NCI-H2196 (cell line): ENCODE data around the gene ATAD3B.
"Not testable (repeated sequence)": the region's sequence is repeated elsewhere in the genome, so short reads cannot be mapped to it uniquely, and the experiment has no call there.

Experiments used
- DNase-seq: peaks from one replicate; lab custom pipeline; 2025; ENCODE audit not compliant: unreplicated experiment; lab: John Stamatoyannopoulos, UW

Gene ATAD3B

DNA sequence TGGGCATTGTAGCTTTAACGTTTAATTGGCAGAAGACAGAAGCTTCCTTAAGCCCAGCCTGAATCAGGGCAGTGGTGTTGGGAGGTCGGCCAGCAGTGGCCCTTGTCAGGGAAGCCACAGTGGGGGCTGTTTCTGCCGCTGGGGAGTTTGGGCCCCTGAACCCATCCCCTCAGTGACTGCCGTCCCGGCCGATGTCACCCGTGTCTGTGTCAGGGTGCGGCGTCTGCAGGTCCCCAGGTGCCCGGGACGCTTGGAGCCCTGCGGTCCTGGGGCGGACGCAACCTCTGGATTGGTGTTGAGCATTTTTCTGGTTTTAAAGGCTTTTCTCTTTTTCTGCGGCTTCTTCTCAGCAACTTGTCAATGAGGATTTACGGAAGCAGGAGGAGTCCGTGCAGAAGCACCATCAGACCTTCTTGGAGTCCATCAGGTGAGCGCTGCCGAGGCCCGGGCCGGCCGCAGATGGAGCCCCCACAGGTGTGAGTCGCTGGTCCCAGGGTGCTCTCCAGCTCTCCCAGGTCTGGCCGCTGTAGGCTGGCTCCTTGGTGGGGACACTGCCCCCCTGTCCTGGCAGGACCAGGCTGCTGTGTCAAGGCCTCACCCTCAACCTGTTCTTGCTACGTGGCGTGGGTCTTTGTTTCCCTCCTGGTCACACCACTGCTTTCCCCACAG is 19.7 kb upstream of the ATAD3B start:
- DNase-seq, result no peak

DNA sequence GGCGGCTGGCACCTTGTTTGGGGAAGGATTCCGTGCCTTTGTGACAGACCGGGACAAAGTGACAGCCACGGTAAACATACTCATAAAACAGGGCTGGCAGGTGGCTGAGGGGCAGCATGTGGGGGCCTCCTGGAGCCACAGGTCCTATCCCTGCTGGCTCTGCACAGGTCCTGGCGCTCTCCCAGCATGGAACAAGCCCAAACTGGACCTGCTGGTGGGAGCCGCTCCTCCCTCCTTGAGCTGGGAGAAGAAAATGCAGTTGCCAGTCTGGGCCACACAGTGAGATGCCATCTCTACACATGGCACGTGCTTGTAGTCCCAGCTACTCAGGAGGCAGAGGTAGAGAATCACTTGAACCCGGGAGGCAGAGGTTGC is 19.2 kb upstream of the ATAD3B start:
- peak; percentile 15 for DNase-seq

DNA sequence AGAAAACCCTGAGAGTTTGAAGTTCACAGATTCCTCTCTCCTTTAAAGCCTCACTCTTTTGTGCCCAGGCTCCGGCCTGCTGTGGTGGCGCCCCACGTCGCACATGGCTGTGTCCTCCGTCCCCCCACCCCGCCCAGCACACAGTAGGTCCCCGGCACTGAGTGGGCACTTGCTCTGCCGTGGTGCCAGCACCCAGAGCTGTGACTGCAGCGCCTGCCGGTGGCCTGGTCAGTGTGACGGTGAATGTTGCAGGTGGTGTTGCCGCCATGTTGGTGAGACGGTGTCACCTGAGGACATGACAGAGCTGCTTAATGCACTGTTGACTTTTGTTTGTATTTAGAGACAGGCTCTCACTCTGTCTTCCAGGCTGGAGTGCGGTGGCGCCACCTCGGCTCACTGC is 18.7 kb upstream of the ATAD3B start:
- DNase-seq, result no peak

DNA sequence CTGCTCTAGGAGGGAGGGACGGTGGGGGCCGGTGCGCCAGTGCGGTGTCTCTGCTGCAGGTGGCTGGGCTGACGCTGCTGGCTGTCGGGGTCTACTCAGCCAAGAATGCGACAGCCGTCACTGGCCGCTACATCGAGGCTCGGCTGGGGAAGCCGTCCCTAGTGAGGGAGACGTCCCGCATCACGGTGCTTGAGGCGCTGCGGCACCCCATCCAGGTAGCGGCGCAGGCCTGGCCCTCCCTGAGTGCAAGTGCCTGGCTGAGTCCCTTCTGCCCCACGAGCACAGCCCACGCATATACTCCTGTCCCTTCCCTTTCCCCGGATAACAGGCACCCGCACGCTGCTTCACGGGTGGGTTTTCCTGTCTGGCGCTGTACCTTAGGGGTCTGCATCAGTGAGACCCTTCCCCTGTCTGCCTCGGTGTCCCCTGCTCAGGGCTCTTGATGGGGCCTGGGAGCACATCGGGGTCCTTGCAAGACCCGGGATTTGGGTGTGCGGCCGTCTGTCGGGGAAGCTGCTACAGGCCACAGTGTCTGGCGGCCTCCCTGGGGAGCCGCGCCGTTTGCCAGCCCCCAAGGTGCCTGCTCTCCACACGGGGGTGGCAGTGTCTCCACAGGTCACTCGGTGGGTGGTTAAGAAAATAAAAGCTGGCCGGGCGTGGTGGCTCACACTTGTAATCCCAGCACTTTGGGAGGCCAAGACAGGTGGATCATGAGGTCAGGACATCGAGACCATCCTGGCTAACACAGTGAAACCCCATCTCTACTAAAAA is 17.1 kb upstream of the ATAD3B start:
- DNase-seq, result not testable (repeated sequence)

DNA sequence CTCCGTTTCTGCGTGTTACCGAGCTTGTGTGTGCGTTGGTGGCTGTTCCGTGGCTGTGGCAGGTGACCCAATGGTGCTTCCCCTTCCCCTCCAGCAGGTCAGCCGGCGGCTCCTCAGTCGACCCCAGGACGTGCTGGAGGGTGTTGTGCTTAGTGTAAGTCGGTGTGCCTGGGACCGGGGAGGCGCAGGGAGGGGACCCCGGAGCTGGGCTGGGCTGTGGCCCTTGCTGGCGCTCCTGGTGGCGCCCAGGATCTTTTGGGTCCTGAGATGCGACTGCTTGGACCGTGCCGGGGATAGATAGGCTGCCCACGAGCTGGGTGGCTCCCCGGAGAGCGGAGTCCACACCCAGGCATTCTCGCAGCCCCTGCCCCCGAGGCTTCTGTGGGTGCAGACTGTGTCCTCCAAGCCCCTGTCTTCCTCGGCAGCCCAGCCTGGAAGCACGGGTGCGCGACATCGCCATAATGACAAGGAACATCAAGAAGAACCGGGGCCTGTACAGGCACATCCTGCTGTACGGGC is 16.1 kb upstream of the ATAD3B start:
- no peak for DNase-seq

DNA sequence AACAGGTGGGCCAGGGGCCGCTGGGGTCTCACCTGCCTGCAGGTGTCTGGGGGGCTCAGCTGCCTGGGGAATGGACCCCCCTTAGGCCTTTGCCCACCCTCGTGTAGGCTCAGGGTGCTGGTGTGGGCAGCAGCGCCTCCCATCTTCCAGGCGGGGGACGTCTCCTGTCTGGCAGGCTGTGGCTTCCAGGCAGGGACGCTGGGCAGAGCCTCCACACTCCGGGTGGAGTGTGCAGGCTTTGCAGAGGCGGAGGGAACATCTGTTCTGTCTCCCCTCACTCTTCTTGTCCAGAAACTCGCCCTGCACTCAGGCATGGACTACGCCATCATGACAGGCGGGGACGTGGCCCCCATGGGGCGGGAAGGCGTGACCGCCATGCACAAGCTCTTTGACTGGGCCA is 15.6 kb upstream of the ATAD3B start:
- not testable (repeated sequence) for DNase-seq

DNA sequence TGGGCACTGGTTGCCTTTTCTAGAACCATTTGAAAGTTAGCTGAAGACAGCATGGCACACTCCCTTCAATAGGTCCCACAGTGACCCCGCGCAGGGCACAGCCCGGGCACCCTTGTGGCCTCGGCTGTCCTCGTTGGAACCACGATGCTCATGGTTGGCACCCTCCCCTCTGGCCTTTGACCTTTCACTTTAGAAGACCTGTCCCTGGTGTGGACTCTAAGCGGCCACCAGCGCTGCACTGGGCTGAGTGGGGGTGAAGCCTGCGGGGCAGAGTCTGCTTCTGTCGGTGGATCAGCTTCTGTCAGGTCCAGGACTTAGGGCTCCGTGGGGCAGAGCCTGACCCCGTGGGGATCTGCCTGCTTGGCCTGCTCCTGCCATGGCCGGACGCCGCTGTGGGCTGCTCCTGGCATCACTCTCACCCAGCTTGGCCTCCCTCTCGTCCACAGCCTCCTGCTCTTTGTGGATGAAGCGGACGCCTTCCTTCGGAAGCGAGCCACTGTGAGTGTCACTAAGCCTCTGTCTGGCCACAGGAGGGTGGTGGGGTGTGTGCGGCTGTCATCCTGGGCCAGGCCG is 14.8 kb upstream of the ATAD3B start:
- DNase-seq, result not testable (repeated sequence)

DNA sequence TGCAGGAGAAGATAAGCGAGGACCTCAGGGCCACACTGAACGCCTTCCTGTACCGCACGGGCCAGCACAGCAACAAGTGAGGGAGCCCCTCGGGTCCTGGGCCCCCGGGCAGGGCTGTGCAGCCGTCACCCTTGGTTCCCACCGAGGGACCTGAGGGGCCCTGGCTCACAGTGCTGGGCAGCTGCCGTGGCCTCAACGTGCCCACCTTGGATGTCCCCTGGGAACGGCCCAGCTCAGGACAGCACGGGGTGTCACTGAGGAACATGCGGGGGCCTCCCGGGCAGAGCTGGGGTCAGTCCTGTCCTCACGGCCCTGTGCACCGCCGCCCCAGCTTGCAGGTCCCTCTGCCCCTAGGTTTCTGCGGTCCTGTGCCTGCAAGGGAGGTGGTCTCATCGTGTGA is 12.4 kb upstream of the ATAD3B start:
- DNase-seq, result not testable (repeated sequence)

DNA sequence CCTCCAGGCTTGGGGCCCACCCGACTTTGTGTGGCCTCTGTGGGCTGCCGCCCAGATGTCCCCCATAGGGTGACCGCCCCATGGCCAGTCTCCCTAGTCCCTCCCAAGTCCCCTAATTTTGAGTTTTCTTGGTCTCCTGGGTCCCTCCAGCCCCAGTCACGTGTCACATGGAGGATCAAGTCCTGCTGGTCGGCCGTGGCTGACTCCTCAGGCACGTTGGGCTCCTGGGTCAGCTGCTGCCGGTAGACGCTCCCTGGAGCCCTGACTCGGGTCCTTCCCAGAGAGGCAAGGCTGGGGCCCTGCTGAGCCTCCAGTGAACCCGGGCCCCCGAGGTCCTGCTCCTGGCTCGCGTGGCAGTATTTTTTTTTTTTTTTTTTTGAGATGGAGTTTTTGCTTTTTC is 11.9 kb upstream of the ATAD3B start:
- not testable (repeated sequence) for DNase-seq

DNA sequence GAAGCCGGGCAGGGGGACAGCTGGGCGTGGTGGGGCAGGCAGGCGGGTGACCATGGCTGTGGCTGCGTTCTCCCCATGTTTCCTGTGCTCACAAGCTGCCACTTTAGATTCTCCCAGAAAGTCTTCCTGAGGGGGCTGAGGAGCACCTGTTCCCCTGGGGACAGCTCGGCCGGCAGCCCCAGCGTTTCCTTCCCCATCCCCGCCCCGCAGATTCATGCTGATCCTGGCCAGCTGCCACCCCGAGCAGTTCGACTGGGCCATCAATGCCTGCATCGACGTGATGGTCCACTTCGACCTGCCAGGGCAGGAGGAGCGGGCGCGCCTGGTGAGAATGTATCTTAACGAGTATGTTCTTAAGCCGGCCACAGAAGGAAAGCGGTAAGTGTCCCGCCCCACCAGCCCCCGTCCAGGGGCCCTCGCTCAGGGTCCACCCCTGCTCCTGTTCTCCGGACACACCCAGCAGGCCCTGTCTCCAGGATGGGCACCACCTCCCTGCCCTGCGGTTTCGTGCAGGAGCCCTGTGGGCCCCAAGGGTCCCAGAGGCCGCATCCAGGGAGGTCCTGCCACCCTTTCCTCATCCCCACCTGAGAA is 10.9 kb upstream of the ATAD3B start:
- no peak for DNase-seq

DNA sequence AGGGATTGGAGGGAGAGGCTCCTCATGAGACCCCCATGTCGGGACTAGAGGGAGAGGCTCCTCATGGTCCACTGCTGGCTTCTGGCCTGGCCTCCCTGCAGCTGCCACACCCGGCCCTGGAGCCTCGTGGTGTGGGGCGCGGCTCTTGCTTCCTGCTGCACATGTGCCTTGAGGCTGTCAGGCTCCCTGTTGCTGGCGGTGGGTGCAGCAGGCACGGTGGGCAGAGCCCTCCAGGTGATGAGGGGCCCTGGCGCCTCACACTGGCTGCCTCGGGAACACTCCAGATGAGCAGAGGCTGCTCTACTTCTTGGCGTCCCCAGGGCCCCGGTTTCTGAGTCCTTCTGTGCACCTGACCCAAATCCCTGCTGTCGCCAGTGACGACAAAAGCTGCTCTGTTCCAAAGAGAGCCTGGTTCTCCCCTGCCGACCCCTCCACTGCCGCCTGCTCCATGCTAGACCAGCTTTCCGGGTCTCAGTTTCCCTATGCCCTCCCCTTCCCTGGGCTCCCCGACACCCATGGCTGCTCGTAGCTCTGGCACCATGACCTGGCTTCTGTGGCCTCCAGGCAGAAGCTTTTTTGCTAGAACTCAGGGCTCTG is 9.7 kb upstream of the ATAD3B start:
- peak; percentile 46 for DNase-seq

DNA sequence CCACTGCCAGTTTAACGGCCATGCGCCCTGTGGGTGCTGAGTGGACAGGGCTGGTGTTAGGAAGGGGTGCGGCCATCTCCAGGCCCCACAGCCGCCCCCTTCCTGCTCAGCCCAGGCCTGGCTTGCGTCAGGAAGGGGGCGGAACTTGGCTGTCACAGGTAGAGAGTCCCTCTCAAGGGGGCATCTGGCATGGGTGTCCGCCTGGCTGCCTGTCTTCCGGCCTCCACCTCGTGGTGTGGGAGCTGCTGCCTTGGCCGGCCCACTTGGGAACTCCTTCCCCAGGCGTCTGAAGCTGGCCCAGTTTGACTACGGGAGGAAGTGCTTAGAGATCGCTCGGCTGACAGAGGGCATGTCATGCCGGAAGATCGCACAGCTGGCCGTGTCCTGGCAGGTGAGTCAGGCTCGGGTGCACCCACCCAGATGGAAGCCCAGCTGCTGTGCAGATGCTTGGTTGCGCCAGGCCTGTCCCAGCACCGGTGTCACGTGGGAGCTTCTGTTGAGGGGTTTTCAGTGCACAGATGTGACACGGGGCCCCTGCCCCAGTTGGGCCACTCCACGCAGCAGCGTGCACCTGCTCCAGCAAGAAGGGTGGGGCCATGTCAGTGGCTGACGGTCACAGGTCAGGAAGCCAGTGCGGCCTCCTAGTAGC is 9.1 kb upstream of the ATAD3B start:
- peak; percentile 95 for DNase-seq

DNA sequence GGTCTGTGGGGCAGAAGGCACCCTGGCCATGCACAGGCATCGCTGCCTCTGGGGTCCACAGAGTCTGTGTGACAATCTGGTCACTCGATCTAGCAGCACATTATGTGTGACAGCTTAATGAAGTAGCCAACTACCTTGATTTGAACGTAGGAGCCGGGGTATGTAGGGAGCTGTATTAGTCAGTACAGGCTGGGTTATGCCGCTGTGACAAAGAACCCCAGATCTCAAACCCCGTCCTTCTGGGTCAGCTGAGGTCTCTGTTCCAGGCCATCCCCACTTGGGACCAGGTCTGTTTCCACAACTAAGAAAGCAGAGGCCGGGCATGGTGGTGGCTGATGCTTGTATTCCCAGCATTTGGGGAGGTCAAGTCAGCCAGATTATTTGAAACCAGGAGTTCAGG is 8.3 kb upstream of the ATAD3B start:
- no peak for DNase-seq

DNA sequence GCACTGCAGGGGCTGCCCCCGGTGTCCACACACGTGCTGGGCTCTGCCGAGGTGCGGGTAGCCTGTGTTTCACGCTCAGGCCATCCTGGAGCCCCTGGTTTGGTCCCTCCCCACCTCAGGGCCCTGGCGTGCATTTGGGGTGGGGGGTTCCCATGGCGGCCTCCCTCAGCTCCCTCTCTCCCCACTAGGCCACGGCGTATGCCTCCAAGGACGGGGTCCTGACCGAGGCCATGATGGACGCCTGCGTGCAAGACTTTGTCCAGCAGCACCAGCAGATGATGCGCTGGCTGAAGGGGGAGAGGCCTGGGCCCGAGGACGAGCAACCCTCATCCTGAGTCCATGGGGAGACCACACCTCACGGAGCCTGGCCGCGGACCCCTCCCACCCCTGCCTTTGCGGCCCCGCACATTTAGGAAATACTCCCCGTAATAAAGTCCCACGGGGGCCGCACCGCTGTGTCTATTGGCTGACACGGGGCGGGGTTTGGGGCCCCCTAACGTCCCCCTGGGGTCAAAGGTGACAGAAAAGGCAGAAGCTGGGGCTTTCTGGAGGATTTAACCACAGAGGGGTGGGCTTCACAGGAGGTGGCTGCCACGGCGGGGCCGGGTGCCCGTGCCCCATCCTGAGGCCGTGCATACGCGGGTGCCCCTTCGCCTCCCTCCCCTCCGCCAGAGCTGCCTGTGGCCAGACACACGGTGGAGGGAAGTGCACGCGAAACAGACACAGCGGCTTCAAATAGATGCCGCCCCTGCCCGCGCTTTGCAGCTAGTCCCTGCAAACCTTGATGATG is 3.2 kb upstream of the ATAD3B start:
- DNase-seq, result not testable (repeated sequence)

DNA sequence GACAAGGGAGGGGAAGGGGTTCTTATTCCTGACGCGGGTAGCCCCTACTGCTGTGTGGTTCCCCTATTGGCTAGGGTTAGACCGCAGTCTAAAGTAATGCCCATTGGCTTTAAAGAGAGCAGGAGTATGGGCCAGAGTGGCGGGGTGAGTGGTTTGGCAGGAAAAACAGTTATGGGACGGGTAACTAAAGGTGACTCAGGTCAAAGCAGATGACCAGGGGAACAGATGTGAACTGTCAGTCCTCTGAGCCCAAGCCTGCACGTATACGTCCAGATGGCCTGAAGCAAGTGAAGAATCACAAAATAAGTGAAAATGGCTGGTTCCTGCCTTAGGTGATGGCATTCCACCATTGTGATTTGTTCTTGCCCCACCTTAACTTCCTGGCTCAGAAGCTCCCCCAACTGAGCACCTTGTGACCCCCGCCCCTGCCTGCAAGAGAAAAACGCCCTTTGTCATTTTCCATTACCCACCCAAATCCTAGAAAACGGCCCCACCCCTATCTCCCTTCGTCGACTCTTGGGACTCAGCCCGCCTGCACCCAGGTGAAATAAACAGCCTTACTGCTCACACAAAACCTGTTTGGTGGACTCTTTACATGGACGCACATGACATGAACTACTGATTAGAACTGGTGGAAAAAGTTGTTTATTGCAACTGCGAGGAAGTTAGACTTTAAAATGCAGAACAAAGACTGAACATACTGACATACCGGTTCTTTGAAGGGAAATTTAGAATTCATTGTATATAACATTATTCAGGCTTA is 758 bp upstream of the ATAD3B start:
- DNase-seq, result peak; percentile 16

DNA sequence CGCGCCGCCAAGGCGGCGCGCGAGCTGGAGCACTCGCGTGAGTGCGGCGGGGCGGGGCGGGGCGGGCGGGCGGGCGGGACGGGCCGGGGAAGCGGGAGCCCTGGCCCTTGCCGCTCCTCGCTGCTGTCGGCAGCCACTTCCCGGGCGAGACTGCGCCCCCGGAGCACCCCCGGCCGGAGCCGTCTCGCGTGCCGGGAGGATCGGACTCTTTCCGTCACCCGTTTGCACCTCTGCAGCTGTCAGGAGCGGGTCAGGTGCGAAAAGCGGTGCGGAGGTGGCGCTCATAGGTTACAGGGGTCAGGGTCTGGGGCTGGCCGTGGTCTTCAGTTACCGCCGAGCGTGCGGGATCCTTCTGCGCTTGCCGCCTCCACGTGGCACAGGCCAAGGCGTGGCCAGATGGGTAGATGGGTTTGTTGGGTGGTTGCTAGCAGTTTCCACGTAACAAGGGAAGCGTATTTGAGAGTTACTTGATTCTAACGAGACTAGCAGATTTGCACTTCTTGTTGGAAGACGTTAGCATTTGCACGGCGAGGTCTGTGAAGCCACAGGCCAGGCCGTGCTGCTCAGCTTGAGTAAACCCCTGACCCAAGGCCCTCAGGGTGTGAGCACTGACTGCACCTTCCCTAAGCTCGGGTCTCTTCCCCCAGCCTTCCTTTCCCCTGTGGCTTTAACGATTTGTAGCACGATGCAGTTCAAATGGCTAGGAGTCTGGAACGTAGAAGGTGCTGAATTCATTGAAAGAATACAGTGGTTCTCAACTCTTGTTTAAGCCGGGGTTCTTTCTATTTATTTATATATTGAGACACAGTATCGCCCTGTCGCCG is 700 bp downstream of the ATAD3B start:
- not testable (repeated sequence) for DNase-seq

DNA sequence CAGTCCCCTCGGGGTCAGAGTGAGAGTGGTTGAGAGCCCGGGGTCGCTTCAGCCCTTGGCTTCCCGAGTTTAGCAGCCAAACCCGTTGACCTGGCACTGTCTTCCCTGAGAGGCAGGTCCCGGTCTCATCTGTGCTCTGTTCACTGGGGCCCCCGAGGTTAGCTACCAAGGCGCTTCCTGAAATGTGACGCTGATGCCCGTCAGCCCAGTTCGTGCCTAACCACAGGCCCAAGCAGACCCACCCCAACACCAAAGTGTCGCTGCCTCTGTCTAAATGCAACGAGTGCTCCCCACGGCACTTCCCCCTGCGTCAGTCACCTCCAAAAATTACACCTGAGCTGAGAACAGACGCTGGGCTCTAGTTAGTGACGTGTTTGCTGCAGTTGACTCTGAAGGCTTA is 4.4 kb downstream of the ATAD3B start:
- DNase-seq, result not testable (repeated sequence)

DNA sequence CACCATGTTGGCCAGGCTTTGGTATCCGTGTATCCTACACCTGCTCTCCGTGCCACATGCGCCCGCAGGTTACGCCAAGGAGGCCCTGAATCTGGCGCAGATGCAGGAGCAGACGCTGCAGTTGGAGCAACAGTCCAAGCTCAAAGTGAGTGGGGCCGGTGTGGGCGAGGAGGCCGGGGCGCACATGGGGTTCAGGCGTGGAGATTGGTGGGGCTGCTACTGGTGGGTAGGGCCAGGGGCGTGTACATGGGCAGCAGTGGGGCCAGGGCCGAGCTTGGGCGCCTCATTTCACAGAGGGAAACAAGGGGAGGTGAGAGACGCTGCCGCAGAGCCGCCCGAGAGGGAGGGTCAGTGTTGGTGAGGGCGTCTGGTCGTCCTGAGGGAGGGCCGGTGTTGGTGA is 5.6 kb downstream of the ATAD3B start:
- DNase-seq, result no peak
